Left ventricle myocardium inferior (tissue), 1 donor: ENCODE results near the gene LIMK1. TPM values are rescaled to one million over a fixed set of nuclear protein-coding genes. Genes with fewer than 3 reads are reported as not detected.

Source experiments
- DNase-seq: peaks from one replicate; pipeline ENCODE4 v3.0.0-alpha.2; 2020
- H3K27ac ChIP-seq: fragments of 200-600 bp; replicated peaks from 2 replicates; pipeline ENCODE4 v1.8.0; 2021
- H3K27me3 ChIP-seq: fragments of 200-600 bp; 2 replicates; pipeline ENCODE4 v1.8.0; 2021; ENCODE audit warnings: low read depth
- H3K36me3 ChIP-seq: fragments of 200-600 bp; 2 replicates; pipeline ENCODE4 v1.8.0; 2021
- H3K4me1 ChIP-seq: fragments of 200-600 bp; 2 replicates; pipeline ENCODE4 v1.8.0; 2021
- H3K4me3 ChIP-seq: fragments of 200-600 bp; 2 replicates; pipeline ENCODE4 v1.8.0; 2021; ENCODE audit warnings: mild to moderate bottlenecking, moderate library complexity
- H3K9me3 ChIP-seq: fragments of 200-600 bp; replicated peaks from 2 replicates; pipeline ENCODE4 v1.8.0; 2021
- CTCF ChIP-seq: fragments of 200-600 bp; IDR thresholded peaks from 2 replicates; pipeline ENCODE4 v1.8.0; 2021; ENCODE audit warnings: antibody characterized with exemption, mild to moderate bottlenecking, borderline replicate concordance
- intact Hi-C: fragments of 100-400 bp; cut with micrococcal nuclease; formaldehyde crosslinking; loops from one replicate; pipeline ENCODE4 v1.11.0; 2022
- total RNA-seq: library from RNA; stranded (reverse); fragmentation: NEBNext Ultra II Directional; extraction: Animal tissue kit (Norgen Biotek cat#: 25700); gene quantifications from one replicate; pipeline ENCODE4 v1.2.1, GENCODE V29; 2021
- donor health status: DM: no; HTN: yes; CAD: no; lungs with severe emphysema.

The LIMK1 gene
- total RNA-seq, 1 donor from 2014 or later, result 10.1 TPM

GRCh38 chr7:74047804-74048380 is 35.7 kb upstream of the LIMK1 start:
- no peaks in the 10 kb centered on the region for H3K9me3 ChIP-seq
- H3K4me1 ChIP-seq, result peaks cover 3% of the 10 kb centered on the region
- no peak for TF ChIP-seq CTCF
- no peak for DNase-seq
- H3K36me3 ChIP-seq, result peaks cover 52% of the 10 kb centered on the region
- intact Hi-C loops, result no loop called here
- no peak overlapping the region for H3K4me3 ChIP-seq
- H3K27me3 ChIP-seq, result peaks cover 18% of the 10 kb centered on the region
- H3K27ac ChIP-seq, result no peak overlapping the region

- peaks cover 7% of the 10 kb centered on the region for H3K27me3 ChIP-seq
- intact Hi-C loops, result no loop called here
- no peaks in the 10 kb centered on the region for H3K9me3 ChIP-seq
- TF ChIP-seq CTCF, result no peak
- DNase-seq, result no peak
- H3K4me3 ChIP-seq, result no peak overlapping the region
- H3K27ac ChIP-seq, result no peak overlapping the region
- H3K36me3 ChIP-seq, result peaks cover 56% of the 10 kb centered on the region
- H3K4me1 ChIP-seq, result no peaks in the 10 kb centered on the region
Measured at GRCh38 chr7:74048999-74049599, 34.5 kb upstream of the LIMK1 start.

- H3K4me1 ChIP-seq, result no peaks in the 10 kb centered on the region
- H3K9me3 ChIP-seq, result no peaks in the 10 kb centered on the region
- no peak for TF ChIP-seq CTCF
- H3K4me3 ChIP-seq, result no peak overlapping the region
- no peak overlapping the region for H3K27ac ChIP-seq
- H3K36me3 ChIP-seq, result peaks cover 66% of the 10 kb centered on the region
- DNase-seq, result no peak
- H3K27me3 ChIP-seq, result peaks cover 7% of the 10 kb centered on the region
- intact Hi-C loops, result no loop called here
Measured at GRCh38 chr7:74049997-74050798, 33.4 kb upstream of the LIMK1 start.

- intact Hi-C loops, result no loop called here
- Histone ChIP-seq H3K36me3 (peaks cover 63% of the 10 kb centered on the region), H3K4me1 (no peaks in the 10 kb centered on the region), H3K27me3 (peaks cover 7% of the 10 kb centered on the region), H3K4me3 (no peak overlapping the region), H3K9me3 (no peaks in the 10 kb centered on the region), H3K27ac (no peak overlapping the region)
- TF ChIP-seq CTCF, result no peak
- DNase-seq, result no peak
Measured at GRCh38 chr7:74051193-74051592, 32.4 kb upstream of the LIMK1 start.

GRCh38 chr7:74051629-74052410 is 31.8 kb upstream of the LIMK1 start:
- peak; percentile 13 for TF ChIP-seq CTCF
- Histone ChIP-seq H3K9me3 (no peaks in the 10 kb centered on the region), H3K36me3 (peaks cover 62% of the 10 kb centered on the region), H3K4me3 (no peak overlapping the region), H3K4me1 (no peaks in the 10 kb centered on the region), H3K27me3 (peaks cover 7% of the 10 kb centered on the region), H3K27ac (no peak overlapping the region)
- no peak for DNase-seq
- intact Hi-C loops, result no loop called here
